BLaER1 treated with 17β-estradiol and CSF1 and Interleukin-3, amounts not matched to agents 10 nM and 100 nM (cell line): ENCODE measurements around the gene EYS.
A peak's percentile ranks its signal among the peaks of the same experiment; 100 is the strongest.

Experiments
- H3K27ac ChIP-seq, 11 experiments: shearing (Covaris generic); formaldehyde crosslinking; 2 replicates each; pipeline ENCODE4 v1.8.1; 2022
- H3K27me3 ChIP-seq, 11 experiments: shearing (Covaris generic); formaldehyde crosslinking; 2 replicates each; pipeline ENCODE4 v1.8.1; 2022
- H3K36me3 ChIP-seq, 11 experiments: shearing (Covaris generic); formaldehyde crosslinking; 2 replicates each; pipeline ENCODE4 v1.8.1; 2022
- H3K4me1 ChIP-seq, 10 experiments: shearing (Covaris generic); formaldehyde crosslinking; 2 replicates each; pipeline ENCODE4 v1.8.1; 2022
- H3K4me2 ChIP-seq, 11 experiments: shearing (Covaris generic); formaldehyde crosslinking; 2 replicates each; pipeline ENCODE4 v1.8.1; 2022
- H3K4me3 ChIP-seq, 10 experiments: shearing (Covaris generic); formaldehyde crosslinking; 2 replicates each; pipeline ENCODE4 v1.8.1; 2022
- H3K9ac ChIP-seq, 11 experiments: shearing (Covaris generic); formaldehyde crosslinking; 2 replicates each; pipeline ENCODE4 v1.8.1; 2022
- H3K9me3 ChIP-seq, 11 experiments: shearing (Covaris generic); formaldehyde crosslinking; replicated peaks in 1 of 11; 2 replicates each; pipeline ENCODE4 v1.8.1; 2022
- H4K20me1 ChIP-seq, 11 experiments: shearing (Covaris generic); formaldehyde crosslinking; 2 replicates each; pipeline ENCODE4 v1.8.1; 2022
- Cebpa-rat ChIP-seq, 11 experiments: shearing (Covaris generic); IDR thresholded peaks; 2 replicates each; pipeline ENCODE4 v1.8.1; 2022

The EYS gene

GRCh38 chr6:64996301-64996700 is 710.7 kb downstream of the EYS start:
- Histone ChIP-seq H4K20me1 (no peaks in the 10 kb centered on the region), H3K4me3 (no peak overlapping the region), H3K9me3 (no peaks in the 10 kb centered on the region), H3K9ac (no peak overlapping the region), H3K4me2 (no peak overlapping the region), H3K27me3 (no peaks in the 10 kb centered on the region), H3K27ac (no peak overlapping the region), H3K4me1 (peaks cover 0 to 3% (median 0%) of the 10 kb centered on the region in 10 experiments; a peak in 1 of 20 replicates), H3K36me3 (no peaks in the 10 kb centered on the region)
- no peak for TF ChIP-seq Cebpa-rat (IDR thresholded peaks at IDR 0.05)

GRCh38 chr6:64990652-64991304 is 716.2 kb downstream of the EYS start:
- H3K9me3 ChIP-seq: no peaks in the 10 kb centered on the region
- H4K20me1 ChIP-seq: no peaks in the 10 kb centered on the region
- H3K4me1 ChIP-seq: peaks cover 0 to 3% (median 0%) of the 10 kb centered on the region in 10 experiments; a peak in 1 of 20 replicates
- no peak for TF ChIP-seq Cebpa-rat (IDR thresholded peaks at IDR 0.05)
- no peak overlapping the region for H3K27ac ChIP-seq
- no peak overlapping the region for H3K4me3 ChIP-seq
- H3K36me3 ChIP-seq: no peaks in the 10 kb centered on the region
- no peaks in the 10 kb centered on the region for H3K27me3 ChIP-seq
- H3K9ac ChIP-seq: no peak overlapping the region
- no peak overlapping the region for H3K4me2 ChIP-seq

GRCh38 chr6:64988148-64988547 is 718.9 kb downstream of the EYS start:
- Histone ChIP-seq H3K9me3 (no peaks in the 10 kb centered on the region), H4K20me1 (no peaks in the 10 kb centered on the region), H3K4me1 (no peaks in the 10 kb centered on the region), H3K36me3 (no peaks in the 10 kb centered on the region), H3K27me3 (no peaks in the 10 kb centered on the region), H3K9ac (no peak overlapping the region), H3K27ac (no peak overlapping the region), H3K4me2 (no peak overlapping the region), H3K4me3 (no peak overlapping the region)
- TF ChIP-seq Cebpa-rat (IDR thresholded peaks at IDR 0.05): no peak

- Histone ChIP-seq H3K27ac (no peak overlapping the region), H4K20me1 (no peaks in the 10 kb centered on the region), H3K4me2 (no peak overlapping the region), H3K27me3 (no peaks in the 10 kb centered on the region), H3K9me3 (no peaks in the 10 kb centered on the region), H3K9ac (no peak overlapping the region), H3K4me3 (no peak overlapping the region), H3K4me1 (no peaks in the 10 kb centered on the region), H3K36me3 (no peaks in the 10 kb centered on the region)
- TF ChIP-seq Cebpa-rat (IDR thresholded peaks at IDR 0.05): no peak
Observed at GRCh38 chr6:64987066-64987465, 720.0 kb downstream of the EYS start.

GRCh38 chr6:64985726-64986125 is 721.3 kb downstream of the EYS start:
- Histone ChIP-seq H3K9ac (no peak overlapping the region), H3K27me3 (no peaks in the 10 kb centered on the region), H3K4me2 (no peak overlapping the region), H4K20me1 (no peaks in the 10 kb centered on the region), H3K4me3 (no peak overlapping the region), H3K4me1 (no peaks in the 10 kb centered on the region), H3K9me3 (no peaks in the 10 kb centered on the region), H3K36me3 (no peaks in the 10 kb centered on the region), H3K27ac (no peak overlapping the region)
- TF ChIP-seq Cebpa-rat (IDR thresholded peaks at IDR 0.05): no peak

DNA sequence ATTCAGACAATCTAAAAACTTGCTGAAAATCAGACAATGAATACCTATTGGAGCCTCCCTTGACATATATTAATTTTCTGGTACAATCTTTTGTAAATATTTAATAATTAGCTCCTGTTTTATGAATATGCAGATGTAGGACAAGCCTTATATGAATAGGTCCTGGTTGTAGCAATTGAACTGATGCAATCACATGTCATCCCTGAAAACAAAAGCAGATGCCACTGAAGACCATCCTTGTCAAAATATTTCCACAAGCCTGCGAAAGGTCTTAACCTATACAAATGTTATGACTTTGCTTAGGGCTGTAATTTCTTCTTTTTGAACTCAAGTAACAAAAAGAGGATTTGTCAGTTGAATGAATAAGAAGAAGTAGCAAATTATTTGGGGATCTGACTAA is 722.1 kb downstream of the EYS start:
- Histone ChIP-seq H3K4me2 (no peak overlapping the region), H3K27ac (no peak overlapping the region), H3K9me3 (no peaks in the 10 kb centered on the region), H3K36me3 (no peaks in the 10 kb centered on the region), H4K20me1 (no peaks in the 10 kb centered on the region), H3K27me3 (no peaks in the 10 kb centered on the region), H3K9ac (no peak overlapping the region), H3K4me1 (peaks cover 0 to 2% (median 0%) of the 10 kb centered on the region in 10 experiments; a peak in 1 of 20 replicates), H3K4me3 (no peak overlapping the region)
- no peak for TF ChIP-seq Cebpa-rat (IDR thresholded peaks at IDR 0.05)

GRCh38 chr6:64983089-64983488 is 723.9 kb downstream of the EYS start:
- Histone ChIP-seq H3K9me3 (no peaks in the 10 kb centered on the region), H3K9ac (no peak overlapping the region), H3K36me3 (no peaks in the 10 kb centered on the region), H3K4me2 (no peak overlapping the region), H3K27me3 (no peaks in the 10 kb centered on the region), H3K27ac (no peak overlapping the region), H4K20me1 (no peaks in the 10 kb centered on the region), H3K4me3 (no peak overlapping the region), H3K4me1 (peaks cover 0 to 5% (median 0%) of the 10 kb centered on the region in 10 experiments; a peak in 1 of 20 replicates)
- TF ChIP-seq Cebpa-rat (IDR thresholded peaks at IDR 0.05): no peak

DNA sequence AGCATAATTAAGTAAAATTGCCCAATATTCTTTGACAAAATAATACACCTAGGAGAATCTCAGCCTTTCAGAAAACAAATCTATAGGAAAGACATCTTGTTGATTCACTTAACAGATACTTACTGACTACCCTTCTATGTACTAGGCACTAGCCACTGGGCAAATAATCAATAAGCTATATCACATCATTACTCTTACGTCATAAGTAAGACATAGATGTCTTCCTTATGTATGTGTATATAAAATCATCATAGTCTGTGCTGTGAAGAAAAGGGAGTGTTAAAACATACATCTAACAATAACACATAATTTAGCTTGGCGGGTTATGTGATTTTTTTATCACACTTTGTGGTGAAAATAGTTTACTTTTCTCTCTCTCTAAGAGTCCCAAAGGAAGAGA is 733.9 kb downstream of the EYS start:
- Histone ChIP-seq H3K27ac (no peak overlapping the region), H3K4me3 (no peak overlapping the region), H3K4me2 (no peak overlapping the region), H3K27me3 (no peaks in the 10 kb centered on the region), H3K9ac (no peak overlapping the region), H4K20me1 (no peaks in the 10 kb centered on the region), H3K36me3 (no peaks in the 10 kb centered on the region), H3K9me3 (peaks cover 0 to 5% (median 0%) of the 10 kb centered on the region in 11 experiments; a peak in 1 of 22 replicates), H3K4me1 (no peaks in the 10 kb centered on the region)
- TF ChIP-seq Cebpa-rat (IDR thresholded peaks at IDR 0.05): no peak

GRCh38 chr6:64969139-64969538 is 737.9 kb downstream of the EYS start:
- Histone ChIP-seq H3K4me1 (no peaks in the 10 kb centered on the region), H3K4me2 (no peak overlapping the region), H3K36me3 (no peaks in the 10 kb centered on the region), H3K4me3 (no peak overlapping the region), H3K27me3 (no peaks in the 10 kb centered on the region), H3K27ac (no peak overlapping the region), H3K9me3 (no peaks in the 10 kb centered on the region), H3K9ac (no peak overlapping the region), H4K20me1 (no peaks in the 10 kb centered on the region)
- TF ChIP-seq Cebpa-rat (IDR thresholded peaks at IDR 0.05): no peak

DNA sequence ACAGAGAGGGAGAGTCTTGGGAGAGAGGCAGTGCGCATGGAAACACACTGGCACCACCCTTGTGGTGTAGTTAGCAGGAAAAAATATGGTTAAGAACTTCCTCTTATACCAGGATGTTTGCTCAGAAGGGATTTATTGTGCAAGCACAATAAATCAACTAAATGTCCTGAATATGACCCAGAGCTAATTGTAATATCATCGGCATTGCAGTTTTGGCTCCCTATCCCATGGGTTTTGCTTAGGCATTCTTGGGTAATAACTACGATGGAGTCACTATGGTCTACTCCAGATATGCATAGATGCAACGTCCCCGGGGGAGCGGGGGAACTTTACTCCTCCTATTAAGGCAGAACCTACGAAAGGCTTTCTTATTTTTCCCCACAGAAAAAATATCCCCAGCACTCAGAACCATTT is 751.6 kb downstream of the EYS start:
- Histone ChIP-seq H3K27me3 (no peaks in the 10 kb centered on the region), H3K9ac (peak overlapping the region in 7 of 11 experiments; percentile 33 to 69 (median 59); a peak in 14 of 22 replicates), H3K36me3 (no peaks in the 10 kb centered on the region), H3K9me3 (peaks cover 0 to 40% (median 5%) of the 10 kb centered on the region in 11 experiments; a peak in 10 of 22 replicates), H4K20me1 (no peaks in the 10 kb centered on the region), H3K4me1 (peaks cover 0 to 31% (median 27%) of the 10 kb centered on the region in 10 experiments; a peak in 17 of 20 replicates), H3K4me3 (0 out of 20 replicates have a peak overlapping the region, but pooled peaks of 1 of the 10 experiments have one; percentile 0), H3K27ac (peak overlapping the region; percentile 43 to 90 (median 80); a peak in 20 of 22 replicates), H3K4me2 (peak overlapping the region in 9 of 11 experiments; percentile 11 to 67 (median 50); a peak in 19 of 22 replicates)
- TF ChIP-seq Cebpa-rat (IDR thresholded peaks at IDR 0.05): peak; percentile 23 to 96 (median 81); a peak in 21 of 22 replicates
